ENCODE results near the gene SRSF3. TPM values are rescaled to one million over a fixed set of nuclear protein-coding genes. Genes with fewer than 3 reads are reported as not detected.

SRSF3 gene
- total RNA-seq, 1 donor from 2014 or later, result 404 TPM

DNA sequence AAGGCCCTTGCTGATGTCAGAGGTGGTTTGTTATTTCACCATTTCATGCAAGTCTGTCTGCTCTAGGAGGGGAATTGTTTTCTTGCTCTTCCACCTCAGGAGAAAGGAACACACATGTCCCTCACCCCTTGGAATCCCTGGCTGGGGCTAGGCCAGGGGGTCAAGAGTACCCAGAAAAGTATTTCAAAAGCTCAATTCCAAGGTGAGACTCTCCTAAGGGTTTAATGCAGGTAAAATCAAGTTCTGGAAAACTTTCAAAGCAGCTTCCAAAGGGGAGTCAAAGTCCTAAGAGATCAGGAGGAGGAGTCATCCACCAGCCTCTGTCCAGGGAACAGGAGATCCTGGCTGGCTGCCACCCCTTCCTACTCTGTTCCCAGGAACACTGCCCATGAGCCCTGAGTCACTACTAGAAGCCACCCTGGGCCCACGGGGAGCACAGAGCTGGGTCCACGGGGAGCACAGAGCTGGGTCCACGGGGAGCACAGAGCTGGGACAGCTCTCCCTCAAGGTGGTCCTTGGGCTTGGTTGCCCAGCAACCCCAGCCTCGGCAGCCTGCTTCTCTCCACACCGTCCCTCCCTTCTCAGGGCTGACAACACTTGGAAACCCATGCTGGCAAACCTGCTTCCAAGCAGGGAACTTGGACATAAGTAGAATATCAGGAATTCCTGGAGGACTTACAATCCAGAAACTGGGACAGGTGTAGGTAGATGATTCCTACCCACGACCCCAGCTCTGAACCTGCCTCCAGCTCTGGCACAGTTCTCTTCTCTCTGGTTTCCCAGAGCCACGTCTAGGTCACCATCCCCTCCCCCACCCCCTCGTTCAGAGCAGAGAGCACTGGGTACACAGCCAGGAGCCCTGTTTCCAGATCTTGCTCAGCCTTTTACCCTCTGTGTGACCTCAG is 49.0 kb downstream of the SRSF3 start:
- Mint-ChIP-seq H3K4me1 (peaks cover 5% of the 10 kb centered on the region), H3K27me3 (ENCODE audit: low read depth) (peaks cover 8% of the 10 kb centered on the region), H3K27ac (no peak overlapping the region), H3K4me3 (no peak overlapping the region), H3K36me3 (no peaks in the 10 kb centered on the region), H3K9me3 (no peaks in the 10 kb centered on the region)
- DNase-seq (ENCODE audit: low spot score in 2 of 2, unreplicated experiment in 2 of 2), result no peak
- TF ChIP-seq, protein P1, sequence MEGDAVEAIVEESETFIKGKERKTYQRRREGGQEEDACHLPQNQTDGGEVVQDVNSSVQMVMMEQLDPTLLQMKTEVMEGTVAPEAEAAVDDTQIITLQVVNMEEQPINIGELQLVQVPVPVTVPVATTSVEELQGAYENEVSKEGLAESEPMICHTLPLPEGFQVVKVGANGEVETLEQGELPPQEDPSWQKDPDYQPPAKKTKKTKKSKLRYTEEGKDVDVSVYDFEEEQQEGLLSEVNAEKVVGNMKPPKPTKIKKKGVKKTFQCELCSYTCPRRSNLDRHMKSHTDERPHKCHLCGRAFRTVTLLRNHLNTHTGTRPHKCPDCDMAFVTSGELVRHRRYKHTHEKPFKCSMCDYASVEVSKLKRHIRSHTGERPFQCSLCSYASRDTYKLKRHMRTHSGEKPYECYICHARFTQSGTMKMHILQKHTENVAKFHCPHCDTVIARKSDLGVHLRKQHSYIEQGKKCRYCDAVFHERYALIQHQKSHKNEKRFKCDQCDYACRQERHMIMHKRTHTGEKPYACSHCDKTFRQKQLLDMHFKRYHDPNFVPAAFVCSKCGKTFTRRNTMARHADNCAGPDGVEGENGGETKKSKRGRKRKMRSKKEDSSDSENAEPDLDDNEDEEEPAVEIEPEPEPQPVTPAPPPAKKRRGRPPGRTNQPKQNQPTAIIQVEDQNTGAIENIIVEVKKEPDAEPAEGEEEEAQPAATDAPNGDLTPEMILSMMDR (IDR thresholded peaks at IDR 0.05; ENCODE audit: unreplicated experiment), result no peak

DNA sequence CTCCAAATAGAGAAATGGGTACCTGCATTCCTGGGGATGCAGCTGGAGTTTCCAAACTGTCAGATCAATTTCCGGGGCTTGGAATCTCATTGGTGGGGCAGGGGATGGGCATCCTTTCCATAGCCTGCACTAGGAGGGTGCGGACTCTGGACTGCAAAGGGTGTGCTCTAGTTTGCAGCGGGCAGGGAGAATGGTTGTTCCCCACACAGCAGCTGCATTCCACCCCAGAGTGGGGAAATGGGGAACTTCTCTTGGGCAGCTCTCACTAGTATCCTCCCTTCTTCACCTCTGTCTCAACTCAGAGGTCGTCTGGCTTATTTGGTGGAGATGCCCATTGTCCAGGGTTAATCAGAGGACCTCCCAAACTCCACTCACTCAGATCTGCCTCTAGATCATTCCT is 49.8 kb downstream of the SRSF3 start:
- no peaks in the 10 kb centered on the region for H3K36me3 Mint-ChIP-seq
- no peak overlapping the region for H3K4me3 Mint-ChIP-seq
- peaks cover 5% of the 10 kb centered on the region for H3K4me1 Mint-ChIP-seq
- no peak for DNase-seq (ENCODE audit: low spot score in 2 of 2, unreplicated experiment in 2 of 2)
- peaks cover 10% of the 10 kb centered on the region for H3K27me3 Mint-ChIP-seq (ENCODE audit: low read depth)
- no peaks in the 10 kb centered on the region for H3K9me3 Mint-ChIP-seq
- TF ChIP-seq, protein P1 (IDR thresholded peaks at IDR 0.05; ENCODE audit: unreplicated experiment), result no peak
- no peak overlapping the region for H3K27ac Mint-ChIP-seq

DNA sequence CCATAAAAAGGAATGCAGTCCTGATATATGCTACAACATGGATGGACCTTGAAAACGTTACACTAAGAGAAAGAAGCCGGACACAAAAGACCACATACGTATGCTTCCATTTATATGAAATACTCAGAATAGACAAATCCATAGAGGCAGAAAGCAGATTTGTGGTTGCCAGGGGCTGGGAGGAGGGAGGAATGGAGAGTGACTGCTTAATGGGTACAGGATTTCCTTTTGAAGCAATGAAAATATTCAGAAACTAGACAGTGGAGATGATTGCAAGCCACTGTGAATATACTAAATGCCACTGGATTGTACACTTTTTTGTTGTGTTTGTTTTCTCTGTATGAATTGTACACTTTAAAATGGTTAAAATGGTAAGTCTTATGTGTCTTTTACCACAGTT is 54.9 kb downstream of the SRSF3 start:
- Mint-ChIP-seq H3K27me3 (ENCODE audit: low read depth) (peaks cover 36% of the 10 kb centered on the region), H3K4me1 (peaks cover 11% of the 10 kb centered on the region), H3K36me3 (no peaks in the 10 kb centered on the region), H3K27ac (no peak overlapping the region), H3K4me3 (no peak overlapping the region), H3K9me3 (no peaks in the 10 kb centered on the region)
- TF ChIP-seq, protein P1 (IDR thresholded peaks at IDR 0.05; ENCODE audit: unreplicated experiment), result no peak
- no peak for DNase-seq (ENCODE audit: low spot score in 2 of 2, unreplicated experiment in 2 of 2)

DNA sequence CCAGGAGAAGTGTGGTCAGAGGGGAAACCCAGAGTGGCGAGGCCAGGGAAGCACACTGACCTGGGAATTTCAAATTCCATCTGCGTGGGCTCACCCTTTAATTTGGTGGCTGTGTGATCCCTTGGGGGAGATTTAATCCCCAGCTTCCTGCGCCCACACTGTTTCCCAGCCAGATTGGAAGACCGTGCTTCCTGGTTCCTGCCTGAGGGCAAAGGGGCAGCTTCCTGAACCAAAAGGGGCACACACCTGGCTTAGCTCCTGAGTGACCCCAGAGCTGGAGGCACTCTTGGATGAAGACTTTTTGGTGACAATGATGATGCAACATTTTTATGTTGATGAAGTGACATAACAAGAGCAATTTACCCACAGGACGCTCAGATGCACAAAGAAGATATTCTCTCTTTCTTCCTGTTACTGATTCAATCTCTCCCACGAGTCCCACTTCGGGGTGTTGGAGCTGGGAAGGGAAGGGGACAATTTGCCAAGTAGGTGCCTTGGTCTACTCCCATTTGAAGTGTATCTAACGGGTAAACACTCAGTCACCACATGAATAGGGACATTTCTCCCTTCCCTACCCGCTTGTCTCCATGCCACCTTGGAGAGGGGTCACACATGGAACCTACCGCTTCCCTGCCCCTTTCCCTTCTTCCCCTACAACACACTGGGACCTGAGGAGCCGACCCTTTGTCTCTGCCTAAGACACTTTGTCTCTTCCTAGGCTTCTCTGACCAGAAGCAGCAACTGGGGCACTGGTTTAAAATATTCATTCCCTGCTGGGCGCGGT is 55.7 kb downstream of the SRSF3 start:
- Mint-ChIP-seq H3K27ac (no peak overlapping the region), H3K4me1 (peaks cover 11% of the 10 kb centered on the region), H3K9me3 (no peaks in the 10 kb centered on the region), H3K4me3 (no peak overlapping the region), H3K27me3 (ENCODE audit: low read depth) (peaks cover 35% of the 10 kb centered on the region), H3K36me3 (no peaks in the 10 kb centered on the region)
- no peak for DNase-seq (ENCODE audit: low spot score in 2 of 2, unreplicated experiment in 2 of 2)
- TF ChIP-seq, protein P1 (IDR thresholded peaks at IDR 0.05; ENCODE audit: unreplicated experiment), result no peak

DNA sequence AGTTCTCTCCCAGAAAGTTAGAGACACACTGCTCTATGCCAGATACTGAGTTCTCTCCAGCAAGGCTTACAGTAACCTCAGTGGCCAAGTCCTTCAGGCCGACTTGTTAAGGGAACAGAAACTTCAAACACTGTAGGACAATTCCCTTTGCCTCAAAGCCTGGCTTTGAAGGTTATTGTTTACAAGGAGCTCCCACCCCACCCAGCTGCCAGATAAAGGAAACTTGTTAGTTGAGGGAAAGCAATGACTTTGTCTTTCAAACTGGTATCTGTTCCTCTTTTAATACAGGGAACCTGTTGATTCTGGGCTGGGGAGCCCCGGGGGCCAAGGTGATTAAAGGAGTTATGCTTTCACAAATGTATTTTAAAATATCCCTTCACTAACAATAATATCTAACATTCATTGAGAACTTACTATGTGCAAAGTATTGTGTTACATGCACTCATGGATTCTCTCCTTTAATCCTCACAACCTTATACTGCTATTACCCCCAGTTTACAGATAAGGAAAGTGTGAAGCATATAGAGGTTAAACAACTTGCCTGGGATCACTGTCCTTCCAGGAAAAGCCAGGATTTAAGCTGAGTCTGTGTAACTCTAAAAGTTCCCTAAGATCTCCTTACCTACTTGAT is 56.8 kb downstream of the SRSF3 start:
- no peak overlapping the region for H3K4me3 Mint-ChIP-seq
- no peak overlapping the region for H3K27ac Mint-ChIP-seq
- DNase-seq (ENCODE audit: low spot score in 2 of 2, unreplicated experiment in 2 of 2), result no peak
- TF ChIP-seq, protein P1 (IDR thresholded peaks at IDR 0.05; ENCODE audit: unreplicated experiment), result no peak
- no peaks in the 10 kb centered on the region for H3K36me3 Mint-ChIP-seq
- peaks cover 32% of the 10 kb centered on the region for H3K27me3 Mint-ChIP-seq (ENCODE audit: low read depth)
- peaks cover 18% of the 10 kb centered on the region for H3K4me1 Mint-ChIP-seq
- H3K9me3 Mint-ChIP-seq, result no peaks in the 10 kb centered on the region

Data from mesothelial cell of epicardium (in vitro differentiated cells).